SW 1271 (cell line): Measurements from ENCODE around the gene SFSWAP.
"Not testable (repeated sequence)": the region's sequence is repeated elsewhere in the genome, so short reads cannot be mapped to it uniquely, and the experiment has no call there.

Experiments used
- DNase-seq, 2 experiments: peaks; one replicate each; lab custom pipeline; 2025; lab: John Stamatoyannopoulos, UW

The SFSWAP gene

GRCh38 chr12:131679816-131680215 lies 31.1 kb upstream of the SFSWAP start:
- not testable (repeated sequence) for DNase-seq

GRCh38 chr12:131680392-131681256 lies 30.3 kb upstream of the SFSWAP start:
- DNase-seq, result not testable (repeated sequence)

GRCh38 chr12:131681257-131681620 lies 29.7 kb upstream of the SFSWAP start:
- DNase-seq, result no peak

- not testable (repeated sequence) for DNase-seq
Observed at GRCh38 chr12:131681746-131682509, 29.0 kb upstream of the SFSWAP start.

- DNase-seq, result no peak
Observed at GRCh38 chr12:131682510-131682895, 28.4 kb upstream of the SFSWAP start.

- no peak for DNase-seq
Observed at GRCh38 chr12:131683266-131684014, 27.4 kb upstream of the SFSWAP start.

GRCh38 chr12:131684015-131684725 lies 26.7 kb upstream of the SFSWAP start:
- DNase-seq, result no peak

GRCh38 chr12:131687346-131688125 lies 23.4 kb upstream of the SFSWAP start:
- no peak for DNase-seq

GRCh38 chr12:131688131-131688844 lies 22.6 kb upstream of the SFSWAP start:
- no peak for DNase-seq

- no peak for DNase-seq
Observed at GRCh38 chr12:131688845-131689154, 22.1 kb upstream of the SFSWAP start.

GRCh38 chr12:131690320-131690719 lies 20.6 kb upstream of the SFSWAP start:
- DNase-seq, result no peak

- DNase-seq, result no peak
Observed at GRCh38 chr12:131692431-131692830, 18.5 kb upstream of the SFSWAP start.

- no peak for DNase-seq
Observed at GRCh38 chr12:131693149-131693548, 17.7 kb upstream of the SFSWAP start.

GRCh38 chr12:131694116-131694838 lies 16.6 kb upstream of the SFSWAP start:
- no peak for DNase-seq

GRCh38 chr12:131695968-131696367 lies 14.9 kb upstream of the SFSWAP start:
- no peak for DNase-seq

GRCh38 chr12:131698286-131698685 lies 12.6 kb upstream of the SFSWAP start:
- DNase-seq, result no peak

GRCh38 chr12:131699434-131699833 lies 11.5 kb upstream of the SFSWAP start:
- DNase-seq, result no peak

GRCh38 chr12:131700271-131700670 lies 10.6 kb upstream of the SFSWAP start:
- no peak for DNase-seq

- DNase-seq, result no peak
Observed at GRCh38 chr12:131701705-131702572, 9.0 kb upstream of the SFSWAP start.
